Occipital lobe (tissue), 2 donors: ENCODE measurements around the gene CFAP92. TPM values are rescaled to one million over a fixed set of nuclear protein-coding genes. Genes with fewer than 3 reads are reported as not detected.
"Not testable (repeated sequence)": the region's sequence is repeated elsewhere in the genome, so short reads cannot be mapped to it uniquely, and the experiment has no call there.

Source experiments
- DNase-seq: peaks from one replicate; lab custom pipeline; 2025; lab: John Stamatoyannopoulos, UW
- total RNA-seq: library from RNA; depleted of rRNA; stranded (reverse); fragments of >200 nt; gene quantifications from one replicate; pipeline ENCODE4 v1.2.3, GENCODE V29; 2014

The CFAP92 gene
- total RNA-seq, 1 donor from 2014 or later = 2.2 TPM

DNA sequence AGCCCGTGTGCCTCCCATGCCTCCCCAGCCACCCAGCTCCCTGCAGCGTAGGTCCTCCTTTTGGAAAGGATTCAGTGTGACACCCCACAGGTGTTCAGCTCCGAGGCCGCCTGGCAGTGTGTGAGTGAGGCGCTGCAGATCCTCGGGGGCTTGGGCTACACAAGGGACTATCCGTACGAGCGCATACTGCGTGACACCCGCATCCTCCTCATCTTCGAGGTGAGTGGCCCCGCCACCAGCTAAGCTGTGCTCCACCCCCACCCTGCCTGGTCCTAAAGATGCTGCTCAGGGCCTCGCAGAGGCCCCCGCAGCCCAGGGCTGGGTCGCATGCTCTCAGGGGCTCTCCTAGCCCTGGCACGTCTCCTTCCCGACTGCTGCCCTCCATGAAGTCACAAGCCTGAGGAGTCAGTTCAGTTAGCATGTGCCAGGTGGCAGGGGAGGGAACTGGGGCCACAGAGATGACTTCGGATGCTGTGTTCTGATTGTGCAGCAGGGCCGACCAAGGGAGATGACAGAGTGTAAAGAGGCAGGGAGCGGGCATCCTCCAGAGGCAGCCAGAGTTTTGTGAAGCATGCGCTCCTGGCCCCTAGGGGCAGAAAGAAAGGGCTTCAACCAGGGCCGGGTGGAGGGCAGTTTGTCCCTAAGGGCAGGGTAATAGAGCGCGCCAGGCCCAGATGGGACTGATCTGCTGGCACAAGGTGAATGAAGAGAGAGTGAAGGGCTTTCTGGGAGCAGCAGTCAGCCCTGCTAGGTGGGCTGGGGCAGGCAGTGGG is 87.7 kb downstream of the CFAP92 start:
- no peak for DNase-seq

DNA sequence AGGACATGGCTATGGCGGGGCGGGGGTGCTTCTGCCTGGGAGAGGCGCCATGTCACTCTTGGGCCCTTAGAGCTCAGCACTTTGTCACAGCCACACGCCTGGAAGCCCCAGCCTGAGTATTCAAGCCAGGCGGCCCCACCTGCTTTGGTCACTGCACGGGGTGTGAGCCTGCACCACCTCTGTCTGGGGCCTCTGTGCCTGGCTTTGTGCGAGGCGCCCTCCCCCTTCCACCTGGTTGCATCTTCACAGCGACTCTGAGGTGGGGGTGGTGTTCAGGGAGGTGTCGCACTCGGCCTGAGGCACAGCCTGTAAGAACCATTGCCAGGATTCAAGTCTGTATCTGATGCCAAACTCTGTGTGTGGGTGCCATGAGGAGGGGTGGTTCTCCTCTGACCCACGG is 90.4 kb downstream of the CFAP92 start:
- no peak for DNase-seq

DNA sequence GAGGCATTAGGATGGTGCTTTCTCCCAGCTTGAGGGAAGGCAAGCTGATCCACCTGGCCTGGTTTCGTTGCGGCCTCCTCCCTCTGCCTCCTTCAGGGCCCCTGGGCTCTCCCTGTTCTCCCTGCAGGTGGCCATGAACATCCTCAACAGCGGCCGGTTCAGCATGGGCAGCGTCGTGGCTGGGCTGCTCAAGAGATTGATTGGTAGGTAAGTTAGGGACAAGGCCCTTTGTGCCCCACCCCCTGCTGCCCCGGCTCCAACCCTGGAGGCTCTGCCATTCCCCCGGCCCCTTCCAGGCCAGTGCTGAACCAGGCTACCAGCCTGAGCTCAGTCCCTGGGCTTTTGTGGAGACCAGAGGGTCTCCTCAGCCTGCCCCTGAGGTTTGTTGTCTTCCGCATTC is 91.5 kb downstream of the CFAP92 start:
- no peak for DNase-seq

DNA sequence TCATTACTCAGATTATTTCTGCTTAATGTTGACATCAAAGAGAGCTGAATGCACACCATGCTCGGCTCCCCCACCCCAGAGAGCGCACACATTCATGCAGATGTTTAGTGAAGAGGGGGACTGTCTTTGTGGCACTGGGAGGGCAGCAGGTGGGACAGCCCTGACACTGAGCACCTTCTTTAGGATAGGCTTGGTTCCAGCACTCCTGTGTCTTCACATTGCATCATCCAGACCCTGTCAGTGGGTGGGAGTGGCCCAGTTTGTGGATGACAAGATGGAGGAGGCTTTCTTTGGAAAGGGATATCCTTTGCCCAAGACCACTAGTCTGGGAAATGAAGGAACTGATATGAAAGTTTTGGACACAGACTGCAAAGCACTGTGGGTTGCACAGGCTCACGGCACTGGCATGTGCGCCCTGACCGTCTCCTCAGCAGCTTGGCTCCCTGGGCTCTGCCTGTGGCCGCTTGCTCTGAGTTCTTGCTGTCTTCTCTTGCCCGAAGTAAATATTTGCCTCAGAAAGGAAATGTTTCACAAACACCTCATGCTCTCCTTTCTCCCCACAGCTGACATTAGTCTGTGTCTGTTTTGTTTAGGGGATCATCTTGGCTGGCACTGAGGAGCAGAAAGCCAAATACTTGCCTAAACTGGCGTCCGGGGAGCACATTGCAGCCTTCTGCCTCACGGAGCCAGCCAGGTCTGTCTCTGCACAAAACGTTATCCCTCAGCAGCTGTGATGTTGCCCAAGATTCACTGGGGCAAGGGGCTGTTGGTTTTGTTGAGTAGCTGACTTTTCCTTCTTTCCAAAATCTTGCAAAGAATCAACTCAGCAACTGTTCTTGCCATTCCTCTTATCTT is 97.8 kb downstream of the CFAP92 start:
- no peak for DNase-seq

DNA sequence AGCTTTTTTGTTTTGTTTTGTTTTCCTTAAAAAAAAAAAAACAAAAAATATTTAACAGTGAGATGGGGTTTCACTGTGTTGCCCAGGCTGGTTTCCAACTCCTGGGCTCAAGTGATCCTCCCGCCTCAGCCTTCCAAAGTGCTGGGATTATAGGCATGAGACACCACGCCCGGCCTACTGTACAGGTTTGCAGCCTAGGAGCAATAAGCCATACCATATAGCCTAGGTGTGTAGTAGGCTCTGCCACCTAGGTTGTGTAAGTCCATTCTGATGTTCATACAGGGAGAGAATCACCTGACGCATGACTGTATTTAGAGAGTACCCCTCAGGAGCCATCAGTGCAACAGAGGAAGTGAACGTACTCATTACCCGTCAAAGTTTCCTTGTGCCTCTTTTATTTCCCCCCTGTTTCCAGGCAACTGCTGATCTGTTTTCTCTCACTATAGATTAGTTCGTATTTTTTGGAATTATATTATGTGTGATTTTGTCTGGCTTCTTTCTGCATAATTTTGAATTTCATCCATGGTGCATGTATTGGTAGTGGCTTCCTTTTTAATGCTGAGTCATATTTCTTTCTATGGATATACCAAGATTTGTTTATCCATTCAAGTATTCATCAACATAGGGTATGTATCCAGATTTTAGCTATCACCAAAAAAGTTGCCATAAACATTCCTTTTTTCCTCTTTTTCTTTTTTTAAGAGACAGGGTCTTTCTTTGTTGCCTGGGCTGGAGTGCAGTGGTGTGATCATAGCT is 104.6 kb downstream of the CFAP92 start:
- DNase-seq = no peak

DNA sequence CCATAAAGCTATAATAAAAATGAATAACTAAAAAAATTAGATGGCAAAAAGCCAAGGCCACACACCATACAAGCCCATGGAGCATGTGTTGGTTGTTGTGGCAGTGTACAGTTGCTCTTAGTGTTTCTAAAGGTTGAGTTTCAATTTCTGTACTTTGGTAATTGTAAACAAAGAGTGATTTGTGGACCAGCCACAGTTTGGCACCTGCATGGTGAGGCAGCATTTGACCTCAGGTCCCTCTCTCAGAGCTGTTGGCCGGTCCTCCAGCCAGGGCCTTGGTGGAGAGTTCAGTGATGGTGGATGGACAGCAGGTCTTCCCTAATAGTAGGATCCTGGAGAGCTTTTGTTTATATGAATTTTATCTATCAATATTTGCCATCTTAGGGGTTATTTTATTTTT is 108.9 kb downstream of the CFAP92 start:
- DNase-seq = no peak

DNA sequence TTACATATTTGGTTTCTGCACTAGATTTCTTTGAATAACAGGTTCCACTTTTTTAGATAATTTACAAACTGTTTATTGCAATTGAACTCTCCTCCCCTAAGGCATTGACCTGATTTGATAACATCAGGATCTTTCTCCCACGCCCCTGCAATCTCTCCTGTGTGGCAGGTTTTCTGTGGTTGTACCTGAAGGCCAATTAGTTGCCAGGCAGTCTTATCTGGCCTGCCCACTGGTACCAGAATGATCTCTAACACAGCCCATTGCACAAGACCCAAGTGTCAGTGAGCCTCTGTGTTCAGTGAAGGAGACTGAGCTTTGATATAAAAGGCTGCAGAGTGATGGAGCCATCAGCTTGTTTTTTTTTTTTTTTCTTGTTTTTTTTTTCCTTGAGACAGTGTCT is 111.2 kb downstream of the CFAP92 start:
- no peak for DNase-seq

DNA sequence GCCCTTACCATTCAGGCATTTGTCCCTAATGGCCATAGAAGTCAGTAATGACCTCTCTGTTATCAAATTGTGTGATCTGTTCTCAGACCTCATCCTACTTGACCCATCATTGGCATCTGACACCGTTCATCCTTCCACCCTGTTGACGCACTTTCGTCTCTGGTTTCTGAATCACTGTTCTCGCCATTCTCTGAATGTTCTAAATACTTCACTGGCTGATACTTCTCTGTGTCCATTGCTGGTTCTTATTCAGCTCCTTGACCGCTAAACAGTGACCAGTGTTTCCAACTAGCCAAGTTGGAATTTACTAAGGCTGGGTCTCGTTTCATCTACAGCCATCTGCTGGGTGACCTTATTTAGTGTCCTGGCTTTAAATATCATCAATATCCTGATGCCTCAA is 112.3 kb downstream of the CFAP92 start:
- no peak for DNase-seq

DNA sequence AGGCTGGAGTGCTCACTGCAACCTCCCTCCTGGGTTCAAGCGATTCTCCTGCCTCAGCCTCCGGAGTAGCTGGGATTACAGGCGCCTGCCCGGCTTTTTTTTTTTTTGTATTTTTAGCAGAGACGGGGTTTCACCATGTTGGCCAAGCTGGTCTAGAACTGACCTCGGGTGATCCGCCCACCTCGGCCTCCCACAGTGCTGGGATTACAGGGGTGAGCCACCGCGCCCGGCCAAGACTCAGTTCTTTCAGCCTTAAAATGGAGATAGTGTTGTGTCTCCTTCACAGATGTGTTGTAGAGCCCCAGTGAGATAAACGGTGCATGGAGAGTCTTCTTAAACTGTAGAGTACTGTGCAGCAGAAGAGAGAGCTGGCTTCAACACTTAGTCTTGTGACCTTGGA is 113.4 kb downstream of the CFAP92 start:
- DNase-seq = not testable (repeated sequence)

DNA sequence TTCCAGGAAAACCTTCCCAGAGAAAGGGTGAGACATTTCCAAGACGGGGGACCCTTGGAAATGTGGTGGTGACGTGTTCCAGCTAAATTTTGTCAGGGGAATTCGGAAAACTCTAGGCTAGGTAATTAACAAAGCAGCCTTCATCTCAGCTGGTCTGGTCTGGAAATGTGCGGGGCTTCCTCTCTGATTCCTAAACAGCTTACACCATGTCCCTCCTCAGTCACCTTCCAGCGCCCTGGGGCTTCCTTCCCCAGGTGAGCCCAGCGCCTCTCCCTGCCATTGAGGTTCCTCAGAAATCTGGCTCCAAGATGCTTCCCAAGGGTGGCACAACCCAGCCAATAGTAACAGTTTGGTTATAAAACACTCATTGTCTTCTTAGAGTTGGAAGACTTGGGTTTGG is 113.9 kb downstream of the CFAP92 start:
- DNase-seq = no peak

DNA sequence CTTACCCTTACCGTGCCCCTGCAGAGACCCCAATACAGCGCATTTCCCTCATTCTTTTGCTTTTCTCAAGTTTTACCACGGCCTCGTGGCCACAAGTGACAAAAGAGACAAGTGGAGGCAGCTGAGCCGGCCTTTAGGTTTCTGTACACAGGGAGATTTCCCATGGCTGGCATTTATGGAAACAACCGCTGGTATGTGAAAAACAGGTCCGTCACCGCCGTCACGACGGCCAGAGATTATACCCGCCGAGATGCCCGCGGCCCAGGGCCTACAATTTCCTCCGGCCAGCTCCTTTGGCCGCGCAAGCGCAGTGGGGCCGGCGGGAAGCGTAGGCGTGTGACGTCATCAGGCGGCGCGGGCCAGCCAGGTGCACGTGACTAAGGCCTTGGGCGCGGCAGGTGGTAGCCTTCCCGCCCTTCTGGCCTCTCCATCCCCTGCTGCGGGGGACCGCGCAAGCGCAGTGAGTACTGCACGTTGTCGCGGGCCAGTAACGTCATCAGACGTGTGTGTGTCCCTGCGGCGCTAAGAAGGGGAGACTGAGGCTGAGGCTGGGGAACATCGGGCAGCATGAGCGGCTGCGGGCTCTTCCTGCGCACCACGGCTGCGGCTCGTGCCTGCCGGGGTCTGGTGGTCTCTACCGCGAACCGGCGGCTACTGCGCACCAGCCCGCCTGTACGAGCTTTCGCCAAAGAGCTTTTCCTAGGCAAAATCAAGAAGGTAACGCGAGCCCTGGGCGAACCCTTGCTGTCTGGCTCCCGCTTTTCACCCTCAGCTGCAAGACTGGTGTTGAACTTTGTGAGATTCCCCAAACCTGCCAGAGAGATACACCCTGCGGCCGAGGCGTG is 114.5 kb downstream of the CFAP92 start, which contains the start of gene ACAD9:
Gene ACAD9, plus strand, starts transcription at position 496 of the 845 bp plus-strand sequence. Its CDS starts 72 bp downstream, at position 568.
- peak; percentile 95 for DNase-seq

DNA sequence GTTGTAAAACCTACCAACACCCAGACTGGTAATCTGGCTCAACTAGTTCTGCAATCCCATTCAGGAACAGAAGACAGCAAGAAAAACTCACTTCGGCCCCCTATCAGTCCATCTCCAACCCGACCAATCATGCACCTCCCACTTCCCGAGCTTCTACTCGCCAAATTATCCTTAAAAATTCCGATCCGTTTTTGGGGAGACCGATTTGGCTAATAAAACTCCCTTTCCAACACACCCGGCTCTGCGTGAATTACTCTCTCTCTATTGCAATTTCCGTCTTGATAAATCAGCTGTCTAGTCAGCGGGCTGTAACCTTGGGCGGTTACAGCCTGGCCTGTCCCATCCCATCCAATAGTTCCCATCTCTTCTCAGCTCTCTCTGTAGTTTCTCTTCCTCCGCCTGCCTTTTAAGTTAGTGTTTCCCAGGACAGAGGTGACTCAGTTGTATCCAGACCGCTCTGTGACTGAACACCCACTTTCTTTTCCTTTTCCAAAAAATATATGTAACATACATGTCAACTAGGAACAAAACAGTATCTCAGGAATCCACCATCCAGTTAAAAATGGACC is 115.2 kb downstream of the CFAP92 start:
- no peak for DNase-seq

DNA sequence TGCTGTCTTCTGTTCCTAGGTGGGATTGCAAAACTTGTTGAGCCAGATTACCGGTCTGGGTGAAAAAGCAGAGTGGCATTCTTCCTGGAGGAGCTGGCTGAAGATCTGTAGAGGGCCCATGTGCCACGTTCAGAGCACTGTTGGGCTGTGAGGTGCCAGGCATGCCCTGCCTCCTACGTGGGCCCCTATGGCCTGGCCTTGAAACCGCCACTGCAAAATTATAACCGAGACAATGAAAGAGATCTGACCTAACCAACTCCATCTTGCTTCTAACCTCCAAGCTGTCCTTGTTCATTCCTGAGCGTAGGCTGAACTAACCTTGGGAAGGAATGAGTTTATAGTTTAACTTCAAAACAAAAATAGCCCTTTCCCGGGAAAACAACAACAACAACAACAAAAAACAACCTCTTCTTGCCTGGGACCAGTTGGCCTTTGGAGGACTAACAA is 115.8 kb downstream of the CFAP92 start:
- no peak for DNase-seq

DNA sequence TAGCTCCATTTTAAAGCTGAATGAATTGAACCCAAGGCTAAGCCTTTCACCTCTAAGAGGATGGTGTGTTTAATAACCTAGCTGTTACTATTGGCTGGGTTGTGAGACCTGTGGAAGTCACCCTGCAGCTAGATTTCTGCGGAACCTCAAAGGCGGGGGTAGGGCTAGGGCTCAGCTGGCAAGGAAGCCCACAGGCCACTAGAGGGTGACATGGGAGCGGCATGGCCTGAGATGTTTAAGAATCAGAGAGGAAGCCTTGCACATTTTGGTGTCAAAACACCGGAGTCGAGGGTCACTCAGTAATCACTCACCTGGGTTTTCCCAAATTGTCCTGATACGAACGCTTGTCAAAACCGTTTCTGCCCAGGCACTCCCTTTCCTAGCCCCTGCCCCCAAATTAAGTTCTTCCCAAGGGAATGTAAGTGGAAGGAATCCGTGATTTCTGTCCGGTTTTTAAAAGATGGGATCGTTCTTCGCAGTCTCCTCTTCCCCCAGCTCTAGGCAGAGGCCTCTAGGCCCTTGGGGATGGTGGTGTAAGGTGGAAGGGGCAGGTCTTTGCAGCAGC is 118.2 kb downstream of the CFAP92 start:
- DNase-seq = no peak

DNA sequence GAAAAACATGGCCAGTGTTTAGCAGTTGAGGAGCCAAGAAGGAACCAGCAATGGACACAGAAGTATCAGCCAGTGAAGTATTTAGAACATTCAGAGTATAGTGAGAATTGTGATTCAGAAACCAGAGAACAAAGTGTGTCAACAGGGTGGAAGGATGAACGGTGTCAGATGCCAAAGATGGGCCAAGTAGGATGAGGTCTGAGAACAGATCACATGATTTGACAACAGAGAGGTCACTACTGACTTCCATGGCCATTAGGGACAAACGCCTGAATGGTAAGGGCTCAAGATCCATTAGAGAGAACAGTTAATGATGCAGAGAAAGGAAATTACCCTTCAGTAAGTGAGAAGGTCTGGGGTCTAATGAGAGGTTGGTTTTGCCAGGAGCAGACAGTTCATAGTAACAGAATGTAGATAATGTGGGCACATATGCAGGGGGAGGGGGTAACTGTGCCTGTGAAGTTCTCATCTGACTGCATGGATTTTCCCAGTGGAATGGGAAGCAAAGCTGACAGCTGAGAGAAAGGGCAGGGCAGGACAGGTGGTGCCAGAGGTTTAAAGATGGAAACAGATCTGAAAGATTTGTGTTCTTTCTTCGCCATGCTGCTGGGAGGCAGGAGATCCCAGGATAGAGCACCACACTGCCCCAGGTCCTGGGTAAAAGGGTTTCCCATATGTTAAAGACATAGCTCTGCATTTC is 119.2 kb downstream of the CFAP92 start:
- no peak for DNase-seq

DNA sequence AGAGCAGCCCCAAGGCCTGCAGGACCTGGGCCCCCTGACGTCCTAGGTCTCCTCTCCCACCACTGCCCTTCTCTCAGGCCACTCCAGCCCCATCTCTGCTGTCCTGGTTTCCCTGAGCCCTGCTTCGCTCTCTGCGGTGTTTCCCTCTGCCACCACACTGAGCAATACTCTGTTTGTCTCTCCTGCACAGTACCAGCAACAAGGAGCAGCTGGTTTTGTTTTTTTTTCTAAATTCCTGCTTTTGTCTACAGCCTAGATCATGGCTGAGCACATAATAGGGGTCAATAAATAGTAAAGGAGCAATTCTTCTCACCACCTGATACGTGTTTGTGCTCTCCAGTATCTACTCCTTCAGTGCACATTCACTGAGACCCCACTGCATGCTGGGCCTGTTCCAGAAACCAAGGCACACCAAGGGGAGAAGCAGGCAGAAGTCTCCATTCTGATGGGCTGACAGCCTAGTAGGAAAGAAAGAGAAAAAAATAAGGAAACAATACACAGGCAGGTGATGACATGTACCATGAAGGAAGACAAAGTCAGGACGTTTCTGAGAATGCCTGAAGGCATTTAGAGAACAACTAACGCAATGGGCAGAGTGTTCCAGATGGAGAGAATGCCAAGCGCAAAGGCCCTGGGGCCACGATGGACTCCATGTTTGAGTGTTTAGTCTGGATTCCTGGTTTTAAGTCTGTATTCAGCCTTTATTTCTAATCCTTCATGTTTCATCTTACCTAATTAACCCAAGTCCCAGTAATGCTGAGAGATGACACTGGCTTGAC is 120.4 kb downstream of the CFAP92 start:
- no peak for DNase-seq

DNA sequence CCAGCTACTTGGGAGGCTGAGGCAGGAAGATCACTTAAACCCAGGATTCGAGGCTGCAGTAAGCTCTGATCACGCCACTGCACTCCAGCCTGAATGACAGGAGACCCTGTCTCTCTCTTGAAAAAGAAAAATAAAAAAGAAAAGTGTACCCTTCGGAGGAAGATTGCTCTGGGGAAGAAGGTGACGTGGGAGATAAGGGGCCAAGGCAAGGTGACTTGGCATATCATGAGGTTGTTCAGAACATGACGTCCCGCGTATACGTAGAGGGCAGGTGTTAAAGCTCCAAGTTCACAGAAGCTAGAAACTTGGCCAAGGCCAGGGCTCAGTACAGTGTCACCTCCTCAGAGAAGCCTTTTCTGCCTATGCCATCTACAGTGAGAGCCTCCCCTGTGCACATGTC is 121.1 kb downstream of the CFAP92 start:
- no peak for DNase-seq

DNA sequence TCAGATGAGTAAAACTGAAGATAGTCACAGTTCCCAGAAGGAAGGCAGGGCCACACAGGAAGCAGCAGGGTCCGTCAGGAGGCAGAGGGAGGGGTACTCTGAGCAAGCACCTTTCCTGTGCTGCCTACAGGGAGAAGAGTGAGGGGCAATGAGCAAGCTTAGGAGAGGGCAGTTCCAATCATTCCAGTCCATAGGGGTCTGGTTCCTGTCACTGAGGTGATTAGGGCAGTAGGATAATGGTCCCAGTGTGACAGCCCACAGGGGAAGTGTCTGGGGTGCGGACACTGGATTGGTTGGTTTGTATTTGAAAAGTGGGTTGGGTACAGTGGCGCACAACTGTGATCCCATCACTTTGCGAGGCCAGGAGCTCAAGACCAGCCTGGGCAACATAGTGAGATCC is 121.6 kb downstream of the CFAP92 start:
- DNase-seq = no peak

DNA sequence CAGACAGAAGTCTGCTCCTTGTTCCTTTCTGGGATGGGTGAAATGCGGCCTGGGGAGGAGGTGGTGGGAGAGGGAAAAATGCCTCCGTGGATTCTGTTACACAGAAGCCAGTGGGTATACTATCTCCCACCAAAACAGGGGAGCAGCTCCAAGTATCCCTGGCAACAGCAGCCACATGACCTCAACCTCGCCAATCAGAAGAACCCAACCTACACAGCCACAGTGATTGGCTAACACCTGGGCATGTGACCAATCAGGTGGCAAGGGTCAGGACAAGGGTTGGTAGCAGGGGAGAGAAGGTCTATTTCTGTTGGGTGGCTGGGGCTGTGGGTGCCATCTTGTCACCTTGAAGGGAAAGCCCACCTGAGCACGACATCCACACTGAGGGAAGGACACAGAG is 123.5 kb downstream of the CFAP92 start:
- DNase-seq = no peak
